GM19372 (cell line): ENCODE measurements around the gene ENKUR.

Experiments
- ATAC-seq: cut with Tn5 transposase; IDR thresholded peaks from one replicate; pipeline ENCODE4 v1.9.1; 2021; ENCODE audit warnings: mild to moderate bottlenecking, low read depth, moderate library complexity; ENCODE audit not compliant: unreplicated experiment

The ENKUR gene

DNA sequence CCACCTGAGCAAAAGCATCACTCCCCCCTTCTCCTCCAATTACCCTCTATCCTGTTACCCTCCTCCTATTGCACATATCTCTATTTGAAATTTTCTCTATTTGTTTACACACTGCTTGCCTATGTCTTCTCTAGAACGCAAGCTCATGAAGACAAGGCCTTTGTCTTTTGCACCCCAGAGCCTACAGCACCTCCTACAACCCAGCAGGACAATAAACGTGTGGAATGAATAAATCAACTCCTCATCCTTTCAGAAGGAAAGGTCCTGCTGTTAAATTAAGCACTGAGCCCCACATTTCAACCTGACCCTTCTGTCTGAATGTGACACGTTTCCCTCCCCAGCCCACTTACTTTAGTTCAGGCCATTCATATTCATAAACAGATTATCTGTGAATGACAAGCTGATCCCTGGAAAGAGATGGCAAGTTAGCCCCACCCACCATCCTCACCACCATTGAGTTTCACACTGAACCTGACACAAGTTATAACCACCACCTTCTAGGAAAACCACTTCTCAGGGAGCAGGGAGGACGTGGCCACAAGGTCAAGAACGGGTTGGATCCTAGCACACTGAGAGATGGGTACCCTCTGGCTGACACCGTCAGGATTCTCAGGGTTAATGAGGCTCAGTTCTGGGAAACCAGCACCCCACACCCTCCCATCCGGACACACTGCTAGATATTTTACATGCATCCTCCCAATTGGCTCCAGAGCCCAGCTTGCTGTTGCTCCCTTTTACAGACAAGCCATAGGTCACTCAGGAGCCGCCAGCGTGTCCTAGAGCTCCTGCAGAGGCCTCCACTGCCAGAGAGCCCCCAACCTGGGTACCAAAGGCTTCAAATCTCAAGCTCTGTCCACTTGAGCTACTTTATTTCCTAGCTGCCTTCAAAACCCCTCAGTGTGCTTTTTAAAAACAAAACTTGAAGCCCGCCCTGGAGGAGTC is 64.5 kb downstream of the ENKUR start:
- peak; percentile 1 for ATAC-seq

DNA sequence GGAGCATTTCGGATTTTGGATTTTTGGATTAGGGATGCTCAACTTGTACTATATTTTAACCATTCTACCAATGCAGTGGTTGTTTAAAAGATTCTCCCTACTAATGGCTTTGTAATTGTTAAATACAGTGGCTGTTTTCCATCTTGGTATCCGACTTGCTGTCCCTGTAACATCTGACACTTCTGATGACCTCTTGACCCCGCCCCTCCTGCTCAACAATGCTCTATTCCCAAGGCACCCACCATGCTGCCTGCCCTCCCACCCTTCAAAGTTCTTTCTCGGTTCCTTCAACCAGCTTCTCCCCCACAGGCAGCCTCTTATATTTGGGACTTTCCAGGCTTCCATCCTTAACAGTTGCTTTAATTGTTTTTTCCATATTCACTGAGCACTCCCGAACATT is 65.5 kb downstream of the ENKUR start:
- no peak for ATAC-seq

GRCh38 chr10:24949616-24950015 is 66.3 kb downstream of the ENKUR start:
- ATAC-seq = no peak

DNA sequence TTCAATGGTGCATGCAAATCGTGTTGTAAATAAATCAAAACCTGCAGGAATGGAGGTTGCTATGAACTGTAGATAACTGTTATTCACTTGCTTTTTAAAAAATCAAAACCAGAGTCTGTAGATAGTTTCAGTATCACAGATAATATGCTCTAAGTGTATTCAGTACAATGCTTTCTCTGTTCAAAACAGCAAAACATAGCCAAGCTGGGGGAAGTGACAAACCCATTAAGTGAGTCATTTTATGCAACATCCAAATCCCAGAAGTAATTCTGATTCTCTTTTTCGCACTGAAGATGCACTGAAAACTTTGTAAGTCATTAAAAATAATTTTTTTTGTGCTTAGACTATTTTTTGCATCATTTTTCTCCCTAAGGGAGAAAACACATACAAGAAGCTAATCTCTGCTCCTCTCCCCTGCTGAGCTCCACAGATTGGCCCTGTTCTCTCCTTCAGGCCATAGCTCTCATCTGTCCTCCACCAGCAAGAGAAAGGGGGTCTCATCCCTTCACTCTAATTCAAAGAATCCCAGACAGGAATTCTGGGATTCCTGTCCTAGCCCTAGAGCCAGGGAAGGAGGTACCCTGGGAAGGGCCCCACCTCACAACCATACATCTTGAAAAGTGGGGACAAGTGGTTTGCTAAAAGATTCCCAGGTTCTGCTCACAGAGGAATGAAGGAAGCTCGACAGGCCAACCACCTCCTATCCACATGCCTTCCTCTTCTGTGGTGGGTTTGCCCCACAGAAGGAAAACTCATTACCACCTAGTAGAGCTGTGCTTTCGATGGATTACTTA is 68.5 kb downstream of the ENKUR start:
- no peak for ATAC-seq

GRCh38 chr10:24944512-24945255 is 71.3 kb downstream of the ENKUR start:
- no peak for ATAC-seq

GRCh38 chr10:24938525-24938924 is 77.4 kb downstream of the ENKUR start:
- no peak for ATAC-seq

DNA sequence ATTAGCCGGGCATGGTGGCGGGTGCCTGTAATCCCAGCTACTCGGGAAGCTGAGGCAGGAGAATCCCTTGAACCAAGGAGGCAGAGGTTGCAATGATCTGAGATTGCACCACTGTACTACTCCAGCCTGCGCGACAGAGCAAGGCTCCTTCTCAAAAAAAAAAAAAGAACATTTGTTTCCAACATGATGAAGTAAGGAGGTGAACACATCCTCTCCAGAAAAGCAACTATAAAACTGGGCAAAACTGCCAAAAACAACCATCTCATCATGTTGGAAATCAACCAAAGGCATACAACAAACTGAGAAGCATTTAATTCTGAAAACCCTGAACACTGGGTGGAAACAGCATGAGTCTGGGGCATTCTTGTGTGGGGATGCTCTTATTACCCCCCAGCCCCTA is 77.9 kb downstream of the ENKUR start:
- no peak for ATAC-seq

- no peak for ATAC-seq
These were observed 80.3 kb downstream of the ENKUR start for GRCh38 chr10:24935504-24936292.
